ENCODE measurements around the gene DDX5. TPM values are rescaled to one million over a fixed set of nuclear protein-coding genes. Genes with fewer than 3 reads are reported as not detected.

Gene DDX5
- total RNA-seq, 1 donor from 2014 or later: 555 TPM

DNA sequence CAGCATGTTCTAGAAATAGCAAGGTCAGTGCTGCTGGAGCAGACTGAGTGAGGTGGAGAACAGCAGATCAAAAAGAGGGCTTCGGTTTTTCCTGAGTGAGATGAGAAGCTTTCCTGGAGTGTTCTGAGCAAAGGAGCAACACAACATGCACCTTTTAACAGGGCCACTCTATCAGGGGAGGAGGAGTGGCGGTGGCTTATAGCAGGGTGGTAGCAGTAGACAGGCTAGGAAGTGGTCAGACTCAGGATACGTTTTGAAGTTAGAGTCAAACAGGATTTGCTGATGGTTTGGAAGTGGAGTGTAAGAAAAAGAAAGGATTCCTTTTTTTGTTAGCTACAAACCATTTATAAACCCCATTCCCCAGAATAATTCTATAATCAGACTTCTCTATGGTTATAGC is 21.7 kb downstream of the DDX5 start:
- H3K27me3 Mint-ChIP-seq (ENCODE audit: low read depth, unreplicated experiment): no peaks in the 10 kb centered on the region
- Histone ChIP-seq H3K27ac (ENCODE audit: low read depth, low read length) (no peak overlapping the region), H3K36me3 (ENCODE audit: insufficient read depth, low read length) (peaks cover 5% of the 10 kb centered on the region), H3K27me3 (ENCODE audit: insufficient read depth, low read length) (no peaks in the 10 kb centered on the region), H3K4me2 (ENCODE audit: low read length) (no peak overlapping the region), H4K20me1 (ENCODE audit: insufficient read depth, low read length) (no peaks in the 10 kb centered on the region), H3K4me1 (ENCODE audit: insufficient read depth, low read length) (no peaks in the 10 kb centered on the region), H3K9ac (ENCODE audit: low read length) (no peak overlapping the region), H3K79me2 (ENCODE audit: insufficient read depth, low read length) (no peaks in the 10 kb centered on the region), H3K4me3 (ENCODE audit: insufficient read depth, low read depth, low read length) (no peak overlapping the region), H3K9me3 (ENCODE audit: insufficient read depth, low read depth, low read length) (no peaks in the 10 kb centered on the region), H2AFZ (ENCODE audit: low read depth, low read length) (no peak overlapping the region)
- DNase-seq (ENCODE audit: low read depth) (no peak), FAIRE-seq (no peak)
- peaks cover 12% of the 10 kb centered on the region for H3K36me3 Mint-ChIP-seq (ENCODE audit: low read depth, unreplicated experiment)
- peaks cover 11% of the 10 kb centered on the region for H3K4me1 Mint-ChIP-seq (ENCODE audit: low read depth, unreplicated experiment)
- no peak overlapping the region for H3K4me3 Mint-ChIP-seq (ENCODE audit: unreplicated experiment)
- no peak overlapping the region for H3K27ac Mint-ChIP-seq (ENCODE audit: unreplicated experiment)
- no peaks in the 10 kb centered on the region for H3K9me3 Mint-ChIP-seq (ENCODE audit: unreplicated experiment)
- TF ChIP-seq, protein P1, sequence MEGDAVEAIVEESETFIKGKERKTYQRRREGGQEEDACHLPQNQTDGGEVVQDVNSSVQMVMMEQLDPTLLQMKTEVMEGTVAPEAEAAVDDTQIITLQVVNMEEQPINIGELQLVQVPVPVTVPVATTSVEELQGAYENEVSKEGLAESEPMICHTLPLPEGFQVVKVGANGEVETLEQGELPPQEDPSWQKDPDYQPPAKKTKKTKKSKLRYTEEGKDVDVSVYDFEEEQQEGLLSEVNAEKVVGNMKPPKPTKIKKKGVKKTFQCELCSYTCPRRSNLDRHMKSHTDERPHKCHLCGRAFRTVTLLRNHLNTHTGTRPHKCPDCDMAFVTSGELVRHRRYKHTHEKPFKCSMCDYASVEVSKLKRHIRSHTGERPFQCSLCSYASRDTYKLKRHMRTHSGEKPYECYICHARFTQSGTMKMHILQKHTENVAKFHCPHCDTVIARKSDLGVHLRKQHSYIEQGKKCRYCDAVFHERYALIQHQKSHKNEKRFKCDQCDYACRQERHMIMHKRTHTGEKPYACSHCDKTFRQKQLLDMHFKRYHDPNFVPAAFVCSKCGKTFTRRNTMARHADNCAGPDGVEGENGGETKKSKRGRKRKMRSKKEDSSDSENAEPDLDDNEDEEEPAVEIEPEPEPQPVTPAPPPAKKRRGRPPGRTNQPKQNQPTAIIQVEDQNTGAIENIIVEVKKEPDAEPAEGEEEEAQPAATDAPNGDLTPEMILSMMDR (IDR thresholded peaks at IDR 0.05; ENCODE audit: insufficient read depth, low read depth, low read length): no peak
- no peak for TF ChIP-seq EZH2 (IDR thresholded peaks at IDR 0.05; ENCODE audit: insufficient read depth, low read length)

DNA sequence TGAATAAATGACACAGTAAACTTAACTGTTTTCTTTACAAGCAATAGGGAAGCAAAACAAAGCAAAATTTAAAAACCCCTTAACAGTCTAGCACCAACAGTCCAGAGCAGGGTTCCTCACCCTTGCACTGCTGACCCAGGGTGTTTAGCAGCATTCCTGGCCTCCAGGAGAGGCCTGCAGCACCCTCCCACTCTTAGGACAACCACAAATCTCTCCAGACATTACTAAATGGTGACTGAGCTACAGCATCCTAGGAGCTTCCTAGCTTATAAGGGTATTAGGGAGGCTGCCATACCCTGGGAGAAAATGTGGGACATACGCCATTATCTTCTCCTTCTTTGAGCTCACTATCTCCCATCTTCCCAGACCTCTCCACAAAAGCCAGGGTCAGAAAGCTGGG is 25.1 kb downstream of the DDX5 start:
- Histone ChIP-seq H3K79me2 (ENCODE audit: insufficient read depth, low read length) (no peaks in the 10 kb centered on the region), H2AFZ (ENCODE audit: low read depth, low read length) (no peak overlapping the region), H3K27ac (ENCODE audit: low read depth, low read length) (no peak overlapping the region), H3K9ac (ENCODE audit: low read length) (no peak overlapping the region), H3K36me3 (ENCODE audit: insufficient read depth, low read length) (peaks cover 5% of the 10 kb centered on the region), H4K20me1 (ENCODE audit: insufficient read depth, low read length) (no peaks in the 10 kb centered on the region), H3K4me2 (ENCODE audit: low read length) (no peak overlapping the region), H3K9me3 (ENCODE audit: insufficient read depth, low read depth, low read length) (no peaks in the 10 kb centered on the region), H3K27me3 (ENCODE audit: insufficient read depth, low read length) (no peaks in the 10 kb centered on the region), H3K4me3 (ENCODE audit: insufficient read depth, low read depth, low read length) (no peak overlapping the region), H3K4me1 (ENCODE audit: insufficient read depth, low read length) (no peaks in the 10 kb centered on the region)
- no peak for TF ChIP-seq EZH2 (IDR thresholded peaks at IDR 0.05; ENCODE audit: insufficient read depth, low read length)
- TF ChIP-seq, protein P1 (IDR thresholded peaks at IDR 0.05; ENCODE audit: insufficient read depth, low read depth, low read length): no peak
- Mint-ChIP-seq H3K9me3 (ENCODE audit: unreplicated experiment) (no peaks in the 10 kb centered on the region), H3K4me3 (ENCODE audit: unreplicated experiment) (no peak overlapping the region), H3K4me1 (ENCODE audit: low read depth, unreplicated experiment) (peaks cover 11% of the 10 kb centered on the region), H3K36me3 (ENCODE audit: low read depth, unreplicated experiment) (peaks cover 9% of the 10 kb centered on the region), H3K27me3 (ENCODE audit: low read depth, unreplicated experiment) (no peaks in the 10 kb centered on the region), H3K27ac (ENCODE audit: unreplicated experiment) (no peak overlapping the region)
- DNase-seq (ENCODE audit: low read depth) (no peak), FAIRE-seq (no peak)

DNA sequence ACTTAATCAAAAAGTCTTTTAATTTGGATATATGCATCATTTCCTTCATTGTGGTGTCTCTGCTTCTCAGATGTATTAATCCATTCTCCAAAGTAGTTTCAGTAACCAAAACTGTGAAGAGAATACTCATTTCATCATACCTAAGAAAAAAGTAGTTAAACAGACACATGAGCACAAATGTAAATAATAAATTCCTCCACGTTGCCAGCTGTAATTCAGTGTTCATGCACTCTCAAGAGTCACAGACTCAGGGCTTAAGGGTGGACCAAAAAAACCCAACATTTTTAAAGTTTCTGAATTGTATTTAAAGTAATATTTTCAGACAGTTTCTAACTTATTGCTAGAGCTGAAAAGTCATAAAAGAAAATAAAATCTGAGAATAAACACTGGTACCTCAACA is 28.2 kb downstream of the DDX5 start:
- Mint-ChIP-seq H3K4me3 (ENCODE audit: unreplicated experiment) (no peak overlapping the region), H3K9me3 (ENCODE audit: unreplicated experiment) (no peaks in the 10 kb centered on the region), H3K36me3 (ENCODE audit: low read depth, unreplicated experiment) (peaks cover 2% of the 10 kb centered on the region), H3K27me3 (ENCODE audit: low read depth, unreplicated experiment) (no peaks in the 10 kb centered on the region), H3K27ac (ENCODE audit: unreplicated experiment) (no peak overlapping the region), H3K4me1 (ENCODE audit: low read depth, unreplicated experiment) (peaks cover 8% of the 10 kb centered on the region)
- no peak for FAIRE-seq
- Histone ChIP-seq H3K27me3 (ENCODE audit: insufficient read depth, low read length) (no peaks in the 10 kb centered on the region), H3K4me1 (ENCODE audit: insufficient read depth, low read length) (no peaks in the 10 kb centered on the region), H4K20me1 (ENCODE audit: insufficient read depth, low read length) (no peaks in the 10 kb centered on the region), H3K36me3 (ENCODE audit: insufficient read depth, low read length) (peaks cover 5% of the 10 kb centered on the region), H3K9ac (ENCODE audit: low read length) (no peak overlapping the region), H3K9me3 (ENCODE audit: insufficient read depth, low read depth, low read length) (no peaks in the 10 kb centered on the region), H2AFZ (ENCODE audit: low read depth, low read length) (no peak overlapping the region), H3K4me3 (ENCODE audit: insufficient read depth, low read depth, low read length) (no peak overlapping the region), H3K27ac (ENCODE audit: low read depth, low read length) (no peak overlapping the region), H3K4me2 (ENCODE audit: low read length) (no peak overlapping the region), H3K79me2 (ENCODE audit: insufficient read depth, low read length) (no peaks in the 10 kb centered on the region)
- no peak for DNase-seq (ENCODE audit: low read depth)
- TF ChIP-seq, protein P1 (IDR thresholded peaks at IDR 0.05; ENCODE audit: insufficient read depth, low read depth, low read length): no peak
- TF ChIP-seq EZH2 (IDR thresholded peaks at IDR 0.05; ENCODE audit: insufficient read depth, low read length): no peak
